ENCODE data around the gene PROKR1.

PROKR1 gene

GRCh38 chr2:68698567-68699377, 55.4 kb downstream of the PROKR1 start:
- DNase-seq (ENCODE audit: low spot score), result no peak

DNA sequence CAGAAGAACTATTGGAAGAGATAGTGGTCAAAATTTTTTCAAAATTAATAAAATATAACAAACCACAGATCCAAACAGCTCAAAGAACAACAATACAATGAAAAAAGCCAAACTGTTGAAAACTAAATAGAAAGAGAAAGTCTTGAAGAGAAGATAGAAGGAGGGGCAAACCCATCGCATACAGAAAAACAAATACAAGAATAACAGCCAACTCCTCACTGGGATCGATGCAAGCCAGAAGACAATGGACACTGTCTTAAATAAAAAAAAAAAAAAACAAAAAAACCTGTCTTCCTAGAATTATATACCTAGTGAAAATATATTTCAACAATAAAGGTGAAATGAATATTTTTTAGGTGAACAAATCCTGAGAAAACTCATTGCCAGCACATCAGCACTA, 57.2 kb downstream of the PROKR1 start:
- DNase-seq (ENCODE audit: low spot score), result no peak

- DNase-seq (ENCODE audit: low spot score), result no peak
These were observed 63.3 kb downstream of the PROKR1 start for GRCh38 chr2:68706637-68707036.

Measured in CD4-positive, alpha-beta T cell treated with Interleukin-6 at 100 ng/mL for 8 hours (primary cell).